Loucy (cell line): ENCODE results near the gene PROP1.

Experiments
- EZH2phosphoT487 ChIP-seq: fragments of 200-600 bp; IDR thresholded peaks from 2 replicates; pipeline ENCODE4 v1.6.1; 2018; ENCODE audit warnings: antibody characterized with exemption, mild to moderate bottlenecking, moderate library complexity, borderline replicate concordance
- TF ChIP-seq, protein P1 (sequence below): fragments of 200-600 bp; sonication (generic); conservative IDR thresholded peaks from 2 replicates; pipeline ENCODE4 v1.5.1; 2014; ENCODE audit warnings: mild to moderate bottlenecking, antibody characterized with exemption, low read length

DNA sequence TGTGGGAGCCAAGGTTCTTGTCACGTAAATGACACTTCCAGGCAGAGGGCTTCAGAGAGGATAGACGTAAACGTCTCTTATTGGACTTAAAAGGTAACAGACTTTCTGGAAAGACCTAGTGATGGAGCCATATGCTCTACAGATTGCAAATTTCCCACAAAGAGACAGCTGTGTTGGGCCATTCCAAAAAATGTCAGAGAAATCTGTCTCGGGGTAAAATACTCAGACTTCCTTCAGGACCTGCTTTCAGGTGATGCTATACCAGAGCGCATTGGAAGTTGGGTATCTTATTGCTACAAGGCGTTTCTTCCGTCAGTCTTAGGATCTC is 29.2 kb downstream of the PROP1 start:
- TF ChIP-seq, protein P1, sequence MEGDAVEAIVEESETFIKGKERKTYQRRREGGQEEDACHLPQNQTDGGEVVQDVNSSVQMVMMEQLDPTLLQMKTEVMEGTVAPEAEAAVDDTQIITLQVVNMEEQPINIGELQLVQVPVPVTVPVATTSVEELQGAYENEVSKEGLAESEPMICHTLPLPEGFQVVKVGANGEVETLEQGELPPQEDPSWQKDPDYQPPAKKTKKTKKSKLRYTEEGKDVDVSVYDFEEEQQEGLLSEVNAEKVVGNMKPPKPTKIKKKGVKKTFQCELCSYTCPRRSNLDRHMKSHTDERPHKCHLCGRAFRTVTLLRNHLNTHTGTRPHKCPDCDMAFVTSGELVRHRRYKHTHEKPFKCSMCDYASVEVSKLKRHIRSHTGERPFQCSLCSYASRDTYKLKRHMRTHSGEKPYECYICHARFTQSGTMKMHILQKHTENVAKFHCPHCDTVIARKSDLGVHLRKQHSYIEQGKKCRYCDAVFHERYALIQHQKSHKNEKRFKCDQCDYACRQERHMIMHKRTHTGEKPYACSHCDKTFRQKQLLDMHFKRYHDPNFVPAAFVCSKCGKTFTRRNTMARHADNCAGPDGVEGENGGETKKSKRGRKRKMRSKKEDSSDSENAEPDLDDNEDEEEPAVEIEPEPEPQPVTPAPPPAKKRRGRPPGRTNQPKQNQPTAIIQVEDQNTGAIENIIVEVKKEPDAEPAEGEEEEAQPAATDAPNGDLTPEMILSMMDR = no peak
- no peak for TF ChIP-seq EZH2phosphoT487
